NCI-H2107 (cell line): ENCODE data around the gene CSNK1D.

Experiments used
- DNase-seq: peaks from one replicate; lab custom pipeline; 2025; lab: John Stamatoyannopoulos, UW

Gene CSNK1D

GRCh38 chr17:82273327-82274133 is at the start of gene CSNK1D:
Gene CSNK1D, minus strand, starts transcription at chr17:82273700. Its CDS starts 319 bp downstream, at chr17:82273381.
- peak; percentile 82 for DNase-seq

- no peak for DNase-seq
Observed at GRCh38 chr17:82322526-82323453, 49.3 kb upstream of the CSNK1D start.

- no peak for DNase-seq
Observed at GRCh38 chr17:82321947-82322466, 48.5 kb upstream of the CSNK1D start.

- no peak for DNase-seq
Observed at GRCh38 chr17:82320956-82321927, 47.7 kb upstream of the CSNK1D start.

GRCh38 chr17:82320140-82320840 is 46.8 kb upstream of the CSNK1D start:
- no peak for DNase-seq

GRCh38 chr17:82319619-82320062 is 46.1 kb upstream of the CSNK1D start:
- no peak for DNase-seq

GRCh38 chr17:82318772-82319606 is 45.5 kb upstream of the CSNK1D start:
- no peak for DNase-seq

- DNase-seq = no peak
Observed at GRCh38 chr17:82318169-82318498, 44.6 kb upstream of the CSNK1D start.

GRCh38 chr17:82317394-82318168 is 44.1 kb upstream of the CSNK1D start, which contains the start of gene CD7:
Gene CD7, minus strand, starts transcription at chr17:82317608. Its CDS starts 113 bp downstream, at chr17:82317495.
- no peak for DNase-seq

GRCh38 chr17:82316651-82317393 is 43.3 kb upstream of the CSNK1D start:
- no peak for DNase-seq

- DNase-seq = no peak
Observed at GRCh38 chr17:82315703-82316358, 42.3 kb upstream of the CSNK1D start.

GRCh38 chr17:82314727-82315605 is 41.5 kb upstream of the CSNK1D start:
- DNase-seq = no peak

- DNase-seq = no peak
Observed at GRCh38 chr17:82314012-82314726, 40.7 kb upstream of the CSNK1D start.

GRCh38 chr17:82313195-82314011 is 39.9 kb upstream of the CSNK1D start:
- no peak for DNase-seq

- no peak for DNase-seq
Observed at GRCh38 chr17:82311971-82312370, 38.5 kb upstream of the CSNK1D start.
